ENCODE measurements around the gene CNGA3. TPM values are rescaled to one million over a fixed set of nuclear protein-coding genes. Genes with fewer than 3 reads are reported as not detected.
A peak's percentile ranks its signal among the peaks of the same experiment; 100 is the strongest.

CNGA3 gene
- total RNA-seq, 1 donor from 2014 or later: not detected

- Mint-ChIP-seq H3K9me3 (ENCODE audit: low read depth) (peaks cover 9% of the 10 kb centered on the region), H3K4me1 (ENCODE audit: low read depth) (peaks cover 18% of the 10 kb centered on the region), H3K27me3 (ENCODE audit: low read depth) (no peaks in the 10 kb centered on the region), H3K4me3 (ENCODE audit: unreplicated experiment) (no peak overlapping the region), H3K27ac (ENCODE audit: unreplicated experiment) (no peak overlapping the region), H3K36me3 (ENCODE audit: low read depth) (peaks cover 3% of the 10 kb centered on the region)
- no peak for DNase-seq (ENCODE audit: low spot score)
- TF ChIP-seq CTCF (IDR thresholded peaks at IDR 0.05): no peak
These were observed 13.3 kb upstream of the CNGA3 start for GRCh38 chr2:98332989-98333388.

- H3K4me1 Mint-ChIP-seq (ENCODE audit: low read depth): peaks cover 18% of the 10 kb centered on the region
- H3K4me3 Mint-ChIP-seq (ENCODE audit: unreplicated experiment): peak overlapping the region; percentile 35
- no peak for TF ChIP-seq CTCF (IDR thresholded peaks at IDR 0.05)
- no peak for DNase-seq (ENCODE audit: low spot score)
- H3K27ac Mint-ChIP-seq (ENCODE audit: unreplicated experiment): peak overlapping the region; percentile 98
- no peaks in the 10 kb centered on the region for H3K27me3 Mint-ChIP-seq (ENCODE audit: low read depth)
- H3K9me3 Mint-ChIP-seq (ENCODE audit: low read depth): peaks cover 12% of the 10 kb centered on the region
- peaks cover 4% of the 10 kb centered on the region for H3K36me3 Mint-ChIP-seq (ENCODE audit: low read depth)
These were observed 12.3 kb upstream of the CNGA3 start for GRCh38 chr2:98333922-98334321.

- Mint-ChIP-seq H3K36me3 (ENCODE audit: low read depth) (peaks cover 2% of the 10 kb centered on the region), H3K4me3 (ENCODE audit: unreplicated experiment) (peak overlapping the region; percentile 35), H3K9me3 (ENCODE audit: low read depth) (peaks cover 8% of the 10 kb centered on the region), H3K27ac (ENCODE audit: unreplicated experiment) (peak overlapping the region; percentile 98), H3K27me3 (ENCODE audit: low read depth) (no peaks in the 10 kb centered on the region), H3K4me1 (ENCODE audit: low read depth) (peaks cover 18% of the 10 kb centered on the region)
- no peak for DNase-seq (ENCODE audit: low spot score)
- no peak for TF ChIP-seq CTCF (IDR thresholded peaks at IDR 0.05)
These were observed 11.7 kb upstream of the CNGA3 start for GRCh38 chr2:98334439-98335078.

- H3K27me3 Mint-ChIP-seq (ENCODE audit: low read depth): no peaks in the 10 kb centered on the region
- H3K27ac Mint-ChIP-seq (ENCODE audit: unreplicated experiment): no peak overlapping the region
- TF ChIP-seq CTCF (IDR thresholded peaks at IDR 0.05): no peak
- H3K4me1 Mint-ChIP-seq (ENCODE audit: low read depth): peaks cover 18% of the 10 kb centered on the region
- peaks cover 2% of the 10 kb centered on the region for H3K36me3 Mint-ChIP-seq (ENCODE audit: low read depth)
- H3K9me3 Mint-ChIP-seq (ENCODE audit: low read depth): peaks cover 8% of the 10 kb centered on the region
- no peak for DNase-seq (ENCODE audit: low spot score)
- no peak overlapping the region for H3K4me3 Mint-ChIP-seq (ENCODE audit: unreplicated experiment)
These were observed 11.0 kb upstream of the CNGA3 start for GRCh38 chr2:98335271-98335670.

- Mint-ChIP-seq H3K36me3 (ENCODE audit: low read depth) (peaks cover 2% of the 10 kb centered on the region), H3K9me3 (ENCODE audit: low read depth) (peaks cover 8% of the 10 kb centered on the region), H3K27ac (ENCODE audit: unreplicated experiment) (no peak overlapping the region), H3K4me3 (ENCODE audit: unreplicated experiment) (no peak overlapping the region), H3K4me1 (ENCODE audit: low read depth) (peaks cover 4% of the 10 kb centered on the region), H3K27me3 (ENCODE audit: low read depth) (peaks cover 29% of the 10 kb centered on the region)
- no peak for DNase-seq (ENCODE audit: low spot score)
- TF ChIP-seq CTCF (IDR thresholded peaks at IDR 0.05): no peak
These were observed 5.0 kb upstream of the CNGA3 start for GRCh38 chr2:98341241-98341640.
